Stimulated activated CD4-positive, alpha-beta T cell treated with anti-CD3 and anti-CD28 coated beads, Interleukin-2, amount 100 ng/mL, for 4 hours (primary cell): ENCODE data around the gene CCDC70.

ENCODE experiments used
- DNase-seq: peaks from one replicate; pipeline ENCODE4 v3.0.0-alpha.2; 2020; ENCODE audit warnings: low read depth

Gene CCDC70

GRCh38 chr13:51862957-51863356, 1.2 kb downstream of the CCDC70 start:
- DNase-seq: no peak

- DNase-seq: no peak
These were observed 4.1 kb downstream of the CCDC70 start for GRCh38 chr13:51865838-51866237.

- no peak for DNase-seq
These were observed 5.3 kb downstream of the CCDC70 start for GRCh38 chr13:51867062-51867461.

GRCh38 chr13:51869916-51870315, 8.1 kb downstream of the CCDC70 start:
- DNase-seq: no peak

- DNase-seq: no peak
These were observed 8.8 kb downstream of the CCDC70 start for GRCh38 chr13:51870616-51871015.

GRCh38 chr13:51873117-51873798, 11.5 kb downstream of the CCDC70 start:
- no peak for DNase-seq

GRCh38 chr13:51873837-51874236, 12.1 kb downstream of the CCDC70 start:
- DNase-seq: no peak

- DNase-seq: no peak
These were observed 12.9 kb downstream of the CCDC70 start for GRCh38 chr13:51874651-51875050.

- no peak for DNase-seq
These were observed 17.4 kb downstream of the CCDC70 start for GRCh38 chr13:51879133-51879532.

GRCh38 chr13:51881296-51881695, 19.5 kb downstream of the CCDC70 start:
- no peak for DNase-seq

GRCh38 chr13:51882570-51883225, 20.9 kb downstream of the CCDC70 start:
- no peak for DNase-seq

- DNase-seq: no peak
These were observed 21.4 kb downstream of the CCDC70 start for GRCh38 chr13:51883226-51883600.

GRCh38 chr13:51885651-51886050, 23.9 kb downstream of the CCDC70 start:
- no peak for DNase-seq

GRCh38 chr13:51887468-51887867, 25.7 kb downstream of the CCDC70 start:
- DNase-seq: no peak

GRCh38 chr13:51892657-51893056, 30.9 kb downstream of the CCDC70 start:
- no peak for DNase-seq

GRCh38 chr13:51894239-51894638, 32.5 kb downstream of the CCDC70 start:
- no peak for DNase-seq

- no peak for DNase-seq
These were observed 34.4 kb downstream of the CCDC70 start for GRCh38 chr13:51895906-51896888.

- no peak for DNase-seq
These were observed 38.7 kb downstream of the CCDC70 start for GRCh38 chr13:51900471-51900870.

GRCh38 chr13:51902776-51903175, 41.0 kb downstream of the CCDC70 start:
- DNase-seq: no peak

GRCh38 chr13:51905787-51906186, 44.0 kb downstream of the CCDC70 start:
- no peak for DNase-seq

- DNase-seq: no peak
These were observed 44.8 kb downstream of the CCDC70 start for GRCh38 chr13:51906581-51906980.

GRCh38 chr13:51907040-51907732, 45.4 kb downstream of the CCDC70 start:
- no peak for DNase-seq
